IMR-90 (cell line): Measurements from ENCODE around the gene ZNF182. TPM values are rescaled to one million over a fixed set of nuclear protein-coding genes. Genes with fewer than 3 reads are reported as not detected.

Experiments used
- ATAC-seq: fragments of 200-7000 bp; cut with Tn5 transposase; 2 replicates; pipeline ENCODE4 v1.9.1; 2020; ENCODE audit warnings: low read depth, mild to moderate bottlenecking, moderate library complexity
- BruUV-seq: library from RNA; stranded (reverse); fragments of 400-500 nt; replicated peaks from 2 replicates; lab custom pipeline; 2021; lab: Mats Ljungman, UMichigan
- CTCF ChIA-PET: fragments of 300-600 bp; formaldehyde crosslinking; extraction: SDS; loops from one replicate; lab custom pipeline; 2021; ENCODE audit warnings: antibody characterized with exemption; lab: Yijun Ruan, JAX
- POLR2A ChIA-PET: fragments of 300-600 bp; sonication (Branson Sonifier 250); formaldehyde crosslinking; loops from one replicate; lab custom pipeline; 2022; ENCODE audit warnings: antibody characterized with exemption; ENCODE audit not compliant: unreplicated experiment; lab: Charles Lee
- DNase-seq: peaks from one replicate; pipeline ENCODE4 v3.0.0; 2013
- H2AFZ ChIP-seq: replicated peaks from 2 replicates; pipeline ENCODE3; 2013; ENCODE audit warnings: low read length, mild to moderate bottlenecking; ENCODE audit not compliant: poor library complexity
- H2AK5ac ChIP-seq: 2 replicates; pipeline ENCODE4 v1.6.1; 2013; ENCODE audit warnings: low read depth, low read length, inconsistent platforms
- H2AK9ac ChIP-seq: replicated peaks from 2 replicates; pipeline ENCODE3; 2013; ENCODE audit warnings: mild to moderate bottlenecking, low read depth, low read length, moderate library complexity; ENCODE audit not compliant: poor library complexity
- H2BK120ac ChIP-seq: 2 replicates; pipeline ENCODE4 v1.6.1; 2013; ENCODE audit warnings: low read depth, low read length, inconsistent platforms
- H2BK15ac ChIP-seq: 3 replicates; pipeline ENCODE4 v1.6.1; 2013; ENCODE audit warnings: low read depth, low read length, inconsistent platforms
- H2BK20ac ChIP-seq: 2 replicates; pipeline ENCODE4 v1.6.1; 2013; ENCODE audit warnings: low read depth, mild to moderate bottlenecking, inconsistent platforms, low read length, moderate library complexity
- H2BK5ac ChIP-seq: 2 replicates; pipeline ENCODE4 v1.6.1; 2013; ENCODE audit warnings: mild to moderate bottlenecking, low read depth, low read length, inconsistent platforms; ENCODE audit not compliant: poor library complexity, severe bottlenecking
- H3K14ac ChIP-seq: replicated peaks from 2 replicates; pipeline ENCODE4 v1.6.1; 2013; ENCODE audit warnings: low read depth, low read length, inconsistent platforms
- H3K18ac ChIP-seq: 2 replicates; pipeline ENCODE4 v1.6.1; 2013; ENCODE audit warnings: low read depth, low read length, control low read depth
- H3K23ac ChIP-seq: 2 replicates; pipeline ENCODE4 v1.6.1; 2013; ENCODE audit warnings: low read depth, low read length, inconsistent platforms
- H3K27ac ChIP-seq: 2 replicates; pipeline ENCODE4 v1.5.1; 2013; ENCODE audit warnings: mild to moderate bottlenecking, control low read depth, low read length; ENCODE audit not compliant: insufficient read depth
- H3K27me3 ChIP-seq: 2 replicates; pipeline ENCODE4 v1.6.1; 2013; ENCODE audit warnings: low read length; ENCODE audit not compliant: control insufficient read depth, insufficient read depth
- H3K36me3 ChIP-seq: 2 replicates; pipeline ENCODE4 v1.6.1; 2013; ENCODE audit warnings: low read length, mixed read lengths; ENCODE audit not compliant: control insufficient read depth, insufficient read depth
- H3K4ac ChIP-seq: 2 replicates; pipeline ENCODE4 v1.6.1; 2013; ENCODE audit warnings: low read depth, low read length, inconsistent platforms
- H3K4me1 ChIP-seq: 2 replicates; pipeline ENCODE4 v1.6.1; 2013; ENCODE audit warnings: low read length, mixed read lengths; ENCODE audit not compliant: control insufficient read depth, insufficient read depth
- H3K4me2 ChIP-seq: 2 replicates; pipeline ENCODE4 v1.6.1; 2013; ENCODE audit warnings: low read depth, mild to moderate bottlenecking, control low read depth, low read length, moderate library complexity
- H3K4me3 ChIP-seq: 2 replicates; pipeline ENCODE4 v1.5.1; 2013; ENCODE audit warnings: low read depth, mild to moderate bottlenecking, control low read depth, low read length, moderate library complexity; ENCODE audit not compliant: insufficient read depth
- H3K56ac ChIP-seq: 2 replicates; pipeline ENCODE4 v1.6.1; 2013; ENCODE audit warnings: low read length, inconsistent platforms; ENCODE audit not compliant: insufficient read depth; ENCODE audit errors: extremely low read depth
- H3K79me1 ChIP-seq, 2 experiments: 2 replicates each; pipeline ENCODE4 v1.6.1; 2013; ENCODE audit warnings: low read length in 2 of 2, inconsistent platforms in 1 of 2, low read depth in 1 of 2
- H3K9ac ChIP-seq: 2 replicates; pipeline ENCODE4 v1.6.1; 2013; ENCODE audit warnings: low read depth, low read length, control low read depth
- H3K9me1 ChIP-seq: 2 replicates; pipeline ENCODE4 v1.6.1; 2013; ENCODE audit warnings: low read length, inconsistent platforms; ENCODE audit not compliant: insufficient read depth
- H3K9me3 ChIP-seq: 2 replicates; pipeline ENCODE4 v1.6.1; 2013; ENCODE audit warnings: low read length; ENCODE audit not compliant: control insufficient read depth, insufficient read depth
- H4K20me1 ChIP-seq: 2 replicates; pipeline ENCODE4 v1.6.1; 2013; ENCODE audit warnings: low read length, inconsistent platforms; ENCODE audit not compliant: insufficient read depth
- H4K5ac ChIP-seq: 2 replicates; pipeline ENCODE4 v1.6.1; 2013; ENCODE audit warnings: mild to moderate bottlenecking, low read depth, low read length, control low read depth
- H4K8ac ChIP-seq, 2 experiments: 2 replicates each; pipeline ENCODE4 v1.6.1; 2013; ENCODE audit warnings: low read depth in 2 of 2, low read length in 2 of 2, control low read depth in 1 of 2, inconsistent platforms in 1 of 2
- H4K91ac ChIP-seq: 2 replicates; pipeline ENCODE4 v1.6.1; 2013; ENCODE audit warnings: low read depth, low read length, inconsistent platforms; ENCODE audit not compliant: insufficient read depth
- BHLHE40 ChIP-seq: fragments of 150-350 bp; IDR thresholded peaks from 2 replicates; pipeline ENCODE4 v1.6.1; 2016; ENCODE audit warnings: mild to moderate bottlenecking, low read depth, low read length
- CEBPB ChIP-seq: IDR thresholded peaks from 2 replicates; pipeline ENCODE4 v1.6.1; 2012; ENCODE audit warnings: low read depth, low read length, improper control_type of control experiment
- CHD1 ChIP-seq: IDR thresholded peaks from 2 replicates; pipeline ENCODE4 v1.6.1; 2012; ENCODE audit warnings: low read depth, low read length, improper control_type of control experiment
- CTCF ChIP-seq: conservative IDR thresholded peaks from 2 replicates; pipeline ENCODE4 v1.5.1; 2012; ENCODE audit warnings: mild to moderate bottlenecking, low read depth, low read length, improper control_type of control experiment
- ELK1 ChIP-seq: fragments of 150-350 bp; IDR thresholded peaks from 2 replicates; pipeline ENCODE4 v1.6.1; 2016; ENCODE audit warnings: low read depth, mild to moderate bottlenecking, low read length, moderate library complexity, borderline replicate concordance
- MAFK ChIP-seq: IDR thresholded peaks from 2 replicates; pipeline ENCODE4 v1.6.1; 2012; ENCODE audit warnings: low read depth, low read length, improper control_type of control experiment
- MAZ ChIP-seq: IDR thresholded peaks from 2 replicates; pipeline ENCODE4 v1.6.1; 2012; ENCODE audit warnings: low read depth, mild to moderate bottlenecking, low read length, improper control_type of control experiment, moderate library complexity, borderline replicate concordance
- NFE2L2 ChIP-seq: fragments of 150-350 bp; IDR thresholded peaks from 2 replicates; pipeline ENCODE4 v1.6.1; 2016; ENCODE audit warnings: low read depth, mild to moderate bottlenecking, low read length
- POLR2A ChIP-seq: IDR thresholded peaks from 2 replicates; pipeline ENCODE4 v1.6.1; 2012; ENCODE audit warnings: mild to moderate bottlenecking, low read depth, low read length
- RAD21 ChIP-seq: IDR thresholded peaks from 2 replicates; pipeline ENCODE4 v1.6.1; 2012; ENCODE audit warnings: low read length, improper control_type of control experiment
- RCOR1 ChIP-seq: IDR thresholded peaks from 2 replicates; pipeline ENCODE4 v1.6.1; 2012; ENCODE audit warnings: mild to moderate bottlenecking, low read length, improper control_type of control experiment; ENCODE audit not compliant: insufficient replicate concordance
- SMC3 ChIP-seq: fragments of 150-350 bp; IDR thresholded peaks from 2 replicates; pipeline ENCODE4 v1.6.1; 2016; ENCODE audit warnings: low read depth, mild to moderate bottlenecking, antibody characterized with exemption, low read length, moderate library complexity
- WGBS, 2 experiments: methylation state at CpG; one replicate each; pipeline versions ENCODE4 v1.1.5 to v1.1.7; 2013; ENCODE audit warnings: missing lambda C conversion rate in 2 of 2; ENCODE audit not compliant: insufficient read length in 1 of 2; ENCODE audit errors: extremely low coverage in 2 of 2; 5-methylcytosine and 5-hydroxymethylcytosine counted together
- dilution Hi-C: fragments of 300-500 bp; cut with HindIII; formaldehyde crosslinking; loops from one replicate; pipeline ENCODE4 v1.14.3; 2018; ENCODE audit warnings: low sequenced_read_pairs; ENCODE audit not compliant: unreplicated experiment
- in situ Hi-C: fragments of 300-500 bp; cut with MboI; formaldehyde crosslinking; loops from 3 replicates; pipeline ENCODE4 v1.14.3; 2019; ENCODE audit warnings: low sequenced_read_pairs, inconsistent platforms, mixed read lengths
- intact Hi-C: fragments of 100-400 bp; cut with micrococcal nuclease; formaldehyde crosslinking; loops from 2 replicates; pipeline ENCODE4 v1.10.0; 2022
- polyA plus RNA-seq, 3 experiments: library from polyadenylated mRNA; depleted of rRNA; stranded (reverse); fragments of >200 nt; gene quantifications; 2 replicates each; pipeline ENCODE4 v1.2.3, GENCODE V29; 2012; ENCODE audit warnings: low replicate concordance in 1 of 3
- total RNA-seq: library from RNA; depleted of rRNA; stranded (reverse); fragments of >200 nt; gene quantifications from 2 replicates; pipeline ENCODE4 v1.2.3, GENCODE V29; 2012

The ZNF182 gene
- total and polyA plus RNA-seq, 2 of the 4 experiments (the other 2 are of a cell fraction), result 1.7 to 3.0 TPM

DNA sequence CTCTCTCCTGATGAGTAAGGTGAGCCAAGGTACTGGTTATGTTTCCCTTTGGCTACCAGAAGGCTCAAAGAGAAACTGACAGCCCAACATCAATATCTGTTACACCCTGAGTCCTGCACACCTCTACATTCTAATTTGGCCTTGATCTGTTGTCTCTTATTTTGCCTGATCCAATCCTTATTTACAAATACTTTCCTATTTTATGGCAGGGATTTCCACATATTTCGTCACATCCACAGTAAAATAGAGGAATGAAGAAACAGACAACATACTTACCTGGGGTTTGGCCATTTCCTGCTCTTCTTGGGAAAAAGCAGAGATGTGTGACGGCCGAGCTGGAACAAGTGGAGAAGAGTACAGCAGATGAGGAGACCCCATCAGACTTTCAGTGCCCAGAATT lies 1.5 kb downstream of the ZNF182 start:
- H3K9ac ChIP-seq, result no peak overlapping the region
- dilution Hi-C loops, result no loop called here
- no peak overlapping the region for H3K14ac ChIP-seq
- no peak overlapping the region for H3K27ac ChIP-seq
- DNase-seq (no peak), ATAC-seq (no peak)
- H2BK20ac ChIP-seq, result no peak overlapping the region
- WGBS, 2 experiments, result no CpG with 5 or more reads among the region's 3 CpGs
- H3K36me3 ChIP-seq, result no peaks in the 10 kb centered on the region
- H3K79me1 ChIP-seq, result peaks cover 0 to 10% of the 10 kb centered on the region in 2 experiments; a peak in 1 of 4 replicates
- H3K4ac ChIP-seq, result no peak overlapping the region
- H4K8ac ChIP-seq, result no peak overlapping the region
- no peaks in the 10 kb centered on the region for H3K9me1 ChIP-seq
- H3K4me1 ChIP-seq, result peaks cover 2% of the 10 kb centered on the region; the same call in 1 of the 2 replicates
- H3K23ac ChIP-seq, result no peak overlapping the region
- H2BK120ac ChIP-seq, result no peak overlapping the region
- H4K91ac ChIP-seq, result no peak overlapping the region
- H3K4me3 ChIP-seq, result no peak overlapping the region
- no peaks in the 10 kb centered on the region for H3K27me3 ChIP-seq
- no peak overlapping the region for H2AK5ac ChIP-seq
- H4K20me1 ChIP-seq, result no peaks in the 10 kb centered on the region
- no peak overlapping the region for H2BK15ac ChIP-seq
- ChIA-PET POLR2A (no interaction called here), CTCF (no interaction called here)
- H3K4me2 ChIP-seq, result peak overlapping the region; percentile 31; the same call in 1 of the 2 replicates
- no peak overlapping the region for H3K18ac ChIP-seq
- no TSS peak for BruUV-seq
- 0 out of 2 replicates have a peak, but pooled peaks cover 2% of the 10 kb centered on the region for H3K9me3 ChIP-seq
- no peak overlapping the region for H2AK9ac ChIP-seq
- H3K56ac ChIP-seq, result no peak overlapping the region
- intact Hi-C loops, result no loop called here
- no peak overlapping the region for H2AFZ ChIP-seq
- no peak overlapping the region for H4K5ac ChIP-seq
- in situ Hi-C loops, result no loop called here
- H2BK5ac ChIP-seq, result no peak overlapping the region
- no peak for TF ChIP-seq MAFK
- TF ChIP-seq NFE2L2, result no peak
- no peak for TF ChIP-seq BHLHE40
- TF ChIP-seq SMC3, result no peak
- TF ChIP-seq POLR2A, result no peak
- no peak for TF ChIP-seq CTCF
- TF ChIP-seq RAD21, result no peak
- no peak for TF ChIP-seq MAZ
- no peak for TF ChIP-seq CEBPB
- TF ChIP-seq ELK1, result no peak
- TF ChIP-seq RCOR1, result no peak
- TF ChIP-seq CHD1, result no peak
